Endothelial cell of umbilical vein (primary cell): ENCODE results near the gene PLPPR5. TPM values are rescaled to one million over a fixed set of nuclear protein-coding genes. Genes with fewer than 3 reads are reported as not detected.

Source experiments
- BruUV-seq: library from RNA; stranded (reverse); fragments of 400-500 nt; replicated peaks from 2 replicates; lab custom pipeline; 2021; lab: Mats Ljungman, UMichigan
- CTCF ChIA-PET: fragments of 300-600, 350-600 bp; sonication (Branson Sonifier 250); formaldehyde crosslinking; loops from one replicate; lab custom pipeline; 2021; ENCODE audit warnings: antibody characterized with exemption, inconsistent platforms; lab: Charles Lee
- POLR2A ChIA-PET: fragments of 300-600, 350-600 bp; sonication (Branson Sonifier 250); formaldehyde crosslinking; loops from one replicate; lab custom pipeline; 2021; ENCODE audit warnings: antibody characterized with exemption, inconsistent platforms; lab: Charles Lee
- DNase-seq: peaks from one replicate; pipeline ENCODE4 v3.0.0-alpha.2; 2011; ENCODE audit warnings: low read depth, low spot score
- FAIRE-seq: peaks from 2 replicates; lab custom pipeline; 2011; peaks lifted over from hg19 to GRCh38; lab: Jason Lieb, UNC
- H2AFZ ChIP-seq: 2 replicates; pipeline ENCODE4 v1.6.0; 2012; ENCODE audit warnings: low read depth, low read length, control low read depth, inconsistent platforms
- H3K27ac ChIP-seq: 2 replicates; pipeline ENCODE4 v1.5.1; 2011; ENCODE audit warnings: low read depth, mild to moderate bottlenecking, control low read depth, low read length, moderate library complexity; ENCODE audit not compliant: insufficient read depth
- H3K27me3 ChIP-seq, 2 experiments: 2 replicates each; pipeline versions ENCODE4 v1.6.0 to v1.6.1; 2011; ENCODE audit warnings: low read length in 2 of 2, mixed read lengths in 1 of 2; ENCODE audit not compliant: control insufficient read depth in 2 of 2, insufficient read depth in 2 of 2
- H3K36me3 ChIP-seq, 2 experiments: 2 replicates in 1 of 2; 3 replicates in 1 of 2; pipeline ENCODE4 v1.5.1; 2011; ENCODE audit warnings: low read length in 2 of 2, mild to moderate bottlenecking in 1 of 2, moderate library complexity in 1 of 2; ENCODE audit not compliant: control insufficient read depth in 2 of 2, insufficient read depth in 2 of 2; ENCODE audit errors: extremely low read depth in 1 of 2
- H3K4me1 ChIP-seq: 3 replicates; pipeline ENCODE4 v1.5.1; 2011; ENCODE audit warnings: mild to moderate bottlenecking, low read length; ENCODE audit not compliant: control insufficient read depth, insufficient read depth; ENCODE audit errors: extremely low read depth
- H3K4me2 ChIP-seq: 2 replicates; pipeline ENCODE4 v1.6.1; 2011; ENCODE audit warnings: low read length, control low read depth, mixed read lengths; ENCODE audit not compliant: insufficient read depth
- H3K4me3 ChIP-seq, 3 experiments: fragments of 200-600 bp in 1 of 3; sonication (generic), shearing (Covaris generic) in 1 of 3; replicated peaks in 1 of 3; 2 replicates each; pipeline ENCODE4 v1.5.1; 2011 to 2016; ENCODE audit warnings: control low read depth in 3 of 3, low read length in 3 of 3, mild to moderate bottlenecking in 2 of 3, inconsistent platforms in 1 of 3, low read depth in 1 of 3, moderate library complexity in 1 of 3; ENCODE audit not compliant: insufficient read depth in 1 of 3
- H3K79me2 ChIP-seq: 2 replicates; pipeline ENCODE4 v1.6.0; 2012; ENCODE audit warnings: low read length, inconsistent platforms; ENCODE audit not compliant: control insufficient read depth, insufficient read depth
- H3K9ac ChIP-seq: replicated peaks from 2 replicates; pipeline ENCODE3; 2011; ENCODE audit warnings: low read length, control low read depth; ENCODE audit not compliant: insufficient read depth; ENCODE audit errors: extremely low read depth
- H3K9me1 ChIP-seq: replicated peaks from 3 replicates; pipeline ENCODE4 v1.6.0; 2011; ENCODE audit warnings: mild to moderate bottlenecking, low read length; ENCODE audit not compliant: control insufficient read depth, insufficient read depth; ENCODE audit errors: extremely low read depth
- H3K9me3 ChIP-seq: replicated peaks from 2 replicates; pipeline ENCODE4 v1.5.1; 2012; ENCODE audit warnings: low read length, inconsistent platforms; ENCODE audit not compliant: control insufficient read depth, insufficient read depth
- H4K20me1 ChIP-seq: replicated peaks from 2 replicates; pipeline ENCODE3; 2011; ENCODE audit warnings: mild to moderate bottlenecking, low read length; ENCODE audit not compliant: control insufficient read depth, insufficient read depth; ENCODE audit errors: extremely low read depth
- EZH2 ChIP-seq: IDR thresholded peaks from 2 replicates; pipeline ENCODE4 v1.6.1; 2012; ENCODE audit warnings: borderline replicate concordance, low read depth, mild to moderate bottlenecking, moderate library complexity, low read length, inconsistent platforms; ENCODE audit not compliant: severe bottlenecking
- GATA2 ChIP-seq: IDR thresholded peaks from 2 replicates; pipeline ENCODE4 v1.7.0; 2011; ENCODE audit warnings: low read depth, mild to moderate bottlenecking, moderate library complexity, mixed read lengths, low read length; ENCODE audit not compliant: insufficient read length, insufficient read depth
- JUN ChIP-seq: IDR thresholded peaks from 2 replicates; pipeline ENCODE4 v1.6.1; 2011; ENCODE audit warnings: borderline replicate concordance, low read depth; ENCODE audit not compliant: insufficient read length, insufficient read depth
- MYC ChIP-seq: IDR thresholded peaks from one replicate; pipeline ENCODE4 v1.6.1; 2011; ENCODE audit warnings: mild to moderate bottlenecking, low read depth, low read length
- POLR2A ChIP-seq: IDR thresholded peaks from 2 replicates; pipeline ENCODE4 v1.6.1; 2012; ENCODE audit warnings: low read depth, mild to moderate bottlenecking, control low read depth, low read length
- POLR2AphosphoS5 ChIP-seq: IDR thresholded peaks from 2 replicates; pipeline ENCODE4 v1.6.1; 2012; ENCODE audit warnings: low read depth, mild to moderate bottlenecking, control low read depth, low read length, moderate library complexity; ENCODE audit not compliant: insufficient read depth
- dilution Hi-C: fragments of 300-500 bp; cut with MboI; formaldehyde crosslinking; loops from one replicate; pipeline ENCODE4 v1.15.0; 2019; ENCODE audit warnings: low sequenced_read_pairs; ENCODE audit not compliant: extremely low pct_ligation_motif_present
- intact Hi-C: fragments of 100-400 bp; cut with micrococcal nuclease; formaldehyde crosslinking; loops from one replicate; pipeline ENCODE4 v1.10.0; 2022
- polyA plus RNA-seq, 4 experiments: library from polyadenylated mRNA; depleted of rRNA in 3 of 4; stranded (reverse) in 3 of 4; unstranded in 1 of 4; fragments of >200 nt; gene quantifications; 2 replicates each; pipeline versions ENCODE4 v1.2.1 to v1.2.3, GENCODE V29; 2011 to 2012; ENCODE audit warnings: missing spikeins in 1 of 4
- total RNA-seq: library from RNA; stranded (reverse); gene quantifications from 2 replicates; pipeline ENCODE4 v1.2.3, GENCODE V29; 2021
- TF ChIP-seq, protein P1 (sequence below): IDR thresholded peaks from 2 replicates; pipeline ENCODE4 v1.6.1; 2011; ENCODE audit not compliant: insufficient read depth, insufficient read length
- TF ChIP-seq, protein P2 (sequence below), 2 donors: IDR thresholded peaks; 1 replicate in 1 of 2; 2 replicates in 1 of 2; pipeline ENCODE4 v1.5.1; 2011; ENCODE audit warnings: low read length in 2 of 2, mild to moderate bottlenecking in 2 of 2, moderate library complexity in 2 of 2, control low read depth in 1 of 2, inconsistent platforms in 1 of 2, low read depth in 1 of 2; ENCODE audit not compliant: insufficient read depth in 1 of 2; ENCODE audit errors: extremely low read depth in 1 of 2

PLPPR5 gene
- total and polyA plus RNA-seq, 2 donors (not counting 3 experiments of a cell fraction or from before 2014, with no cell fraction given): not detected

DNA sequence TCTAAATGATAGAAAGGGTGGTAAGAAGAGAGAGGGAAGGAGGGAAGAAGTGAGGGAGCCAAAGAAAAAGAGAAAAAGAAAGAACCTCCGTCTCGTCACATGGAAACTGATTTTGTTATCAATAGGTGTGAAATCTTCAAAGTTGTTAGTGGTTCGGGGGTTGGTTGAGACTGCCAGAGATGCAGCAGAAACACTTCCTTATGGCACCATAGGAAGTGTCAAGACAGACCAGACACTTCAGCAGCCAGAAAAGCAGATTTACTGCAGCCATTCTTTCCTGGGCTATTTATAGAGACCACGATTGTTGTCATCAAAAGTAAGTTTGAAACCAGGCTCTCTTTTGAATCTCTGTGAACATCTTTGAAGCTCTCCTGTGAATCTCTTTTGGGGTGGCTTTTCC, 150.5 kb downstream of the PLPPR5 start:
- CTCF ChIA-PET: no interaction called here
- no peak for FAIRE-seq

More for the DNA sequence above, 150.5 kb downstream of the PLPPR5 start:
- H2AFZ ChIP-seq: no peak overlapping the region
- TF ChIP-seq GATA2 (no peak), POLR2A (no peak), MYC (no peak), POLR2AphosphoS5 (no peak), EZH2 (no peak), JUN (no peak)
- TF ChIP-seq, protein P1, sequence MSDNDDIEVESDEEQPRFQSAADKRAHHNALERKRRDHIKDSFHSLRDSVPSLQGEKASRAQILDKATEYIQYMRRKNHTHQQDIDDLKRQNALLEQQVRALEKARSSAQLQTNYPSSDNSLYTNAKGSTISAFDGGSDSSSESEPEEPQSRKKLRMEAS: no peak
- TF ChIP-seq, protein P2, sequence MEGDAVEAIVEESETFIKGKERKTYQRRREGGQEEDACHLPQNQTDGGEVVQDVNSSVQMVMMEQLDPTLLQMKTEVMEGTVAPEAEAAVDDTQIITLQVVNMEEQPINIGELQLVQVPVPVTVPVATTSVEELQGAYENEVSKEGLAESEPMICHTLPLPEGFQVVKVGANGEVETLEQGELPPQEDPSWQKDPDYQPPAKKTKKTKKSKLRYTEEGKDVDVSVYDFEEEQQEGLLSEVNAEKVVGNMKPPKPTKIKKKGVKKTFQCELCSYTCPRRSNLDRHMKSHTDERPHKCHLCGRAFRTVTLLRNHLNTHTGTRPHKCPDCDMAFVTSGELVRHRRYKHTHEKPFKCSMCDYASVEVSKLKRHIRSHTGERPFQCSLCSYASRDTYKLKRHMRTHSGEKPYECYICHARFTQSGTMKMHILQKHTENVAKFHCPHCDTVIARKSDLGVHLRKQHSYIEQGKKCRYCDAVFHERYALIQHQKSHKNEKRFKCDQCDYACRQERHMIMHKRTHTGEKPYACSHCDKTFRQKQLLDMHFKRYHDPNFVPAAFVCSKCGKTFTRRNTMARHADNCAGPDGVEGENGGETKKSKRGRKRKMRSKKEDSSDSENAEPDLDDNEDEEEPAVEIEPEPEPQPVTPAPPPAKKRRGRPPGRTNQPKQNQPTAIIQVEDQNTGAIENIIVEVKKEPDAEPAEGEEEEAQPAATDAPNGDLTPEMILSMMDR (IDR thresholded peaks at IDR 0.05; ENCODE audit: extremely low read depth in 1 of 2, insufficient read depth in 1 of 2, low read depth in 1 of 2, low read length in 2 of 2): no peak
- H3K4me2 ChIP-seq: no peak overlapping the region
- H4K20me1 ChIP-seq: no peaks in the 10 kb centered on the region
- H3K79me2 ChIP-seq: no peaks in the 10 kb centered on the region
- intact Hi-C loops (no loop called here), dilution Hi-C loops (no loop called here)
- H3K9ac ChIP-seq: no peak overlapping the region
- H3K36me3 ChIP-seq: no peaks in the 10 kb centered on the region
- H3K4me3 ChIP-seq: no peak overlapping the region
- no peak overlapping the region for H3K27ac ChIP-seq
- H3K9me3 ChIP-seq: no peaks in the 10 kb centered on the region
- POLR2A ChIA-PET: no interaction called here
- peaks cover 3 to 13% of the 10 kb centered on the region in 2 experiments for H3K27me3 ChIP-seq
- BruUV-seq: no TSS peak
- no peaks in the 10 kb centered on the region for H3K9me1 ChIP-seq
- no peaks in the 10 kb centered on the region for H3K4me1 ChIP-seq
- DNase-seq: no peak
